Duodenal mucosa (tissue), 2 donors: ENCODE measurements around the gene IGSF21.
"Not testable (repeated sequence)": the region's sequence is repeated elsewhere in the genome, so short reads cannot be mapped to it uniquely, and the experiment has no call there.

Experiments
- H3K27ac ChIP-seq: one replicate; pipeline ENCODE4 v1.7.0; 2013; ENCODE audit warnings: low read depth, low read length
- H3K27me3 ChIP-seq, 2 donors: one replicate each; pipeline ENCODE4 v1.7.0; 2013; ENCODE audit warnings: low read length in 2 of 2, control low read depth in 1 of 2; ENCODE audit not compliant: insufficient read depth in 2 of 2, control insufficient read depth in 1 of 2
- H3K36me3 ChIP-seq, 2 donors: one replicate each; pipeline ENCODE4 v1.7.0; 2013; ENCODE audit warnings: low read length in 2 of 2, control low read depth in 1 of 2; ENCODE audit not compliant: insufficient read depth in 2 of 2, control insufficient read depth in 1 of 2
- H3K4me1 ChIP-seq, 2 donors: one replicate each; pipeline ENCODE4 v1.7.0; 2013; ENCODE audit warnings: low read length in 2 of 2, control low read depth in 1 of 2; ENCODE audit not compliant: insufficient read depth in 2 of 2, control insufficient read depth in 1 of 2
- H3K4me3 ChIP-seq, 2 donors: one replicate each; pipeline ENCODE4 v1.7.0; 2013; ENCODE audit warnings: low read length in 2 of 2, low read depth in 1 of 2
- H3K9ac ChIP-seq, 2 donors: one replicate each; pipeline ENCODE4 v1.7.0; 2013; ENCODE audit warnings: low read length in 2 of 2, low read depth in 1 of 2
- H3K9me3 ChIP-seq, 2 donors: one replicate each; pipeline ENCODE4 v1.7.0; 2013; ENCODE audit warnings: low read length in 2 of 2, control low read depth in 1 of 2; ENCODE audit not compliant: control insufficient read depth in 1 of 2

IGSF21 gene

GRCh38 chr1:18353992-18354391, 246.4 kb downstream of the IGSF21 start:
- H3K4me1 ChIP-seq = no peaks in the 10 kb centered on the region
- H3K36me3 ChIP-seq = no peaks in the 10 kb centered on the region
- H3K27ac ChIP-seq = no peak overlapping the region
- no peak overlapping the region for H3K4me3 ChIP-seq
- H3K27me3 ChIP-seq = peaks cover 3 to 10% of the 10 kb centered on the region in 2 donors
- no peaks in the 10 kb centered on the region for H3K9me3 ChIP-seq
- H3K9ac ChIP-seq = no peak overlapping the region

- no peaks in the 10 kb centered on the region for H3K4me1 ChIP-seq
- no peak overlapping the region for H3K4me3 ChIP-seq
- H3K9ac ChIP-seq = no peak overlapping the region
- no peaks in the 10 kb centered on the region for H3K36me3 ChIP-seq
- no peak overlapping the region for H3K27ac ChIP-seq
- H3K9me3 ChIP-seq = no peaks in the 10 kb centered on the region
- peaks cover 3 to 10% of the 10 kb centered on the region in 2 donors for H3K27me3 ChIP-seq
Observed at GRCh38 chr1:18354612-18355011, 247.0 kb downstream of the IGSF21 start.

GRCh38 chr1:18357622-18358230, 250.1 kb downstream of the IGSF21 start:
- no peak overlapping the region for H3K27ac ChIP-seq
- no peaks in the 10 kb centered on the region for H3K4me1 ChIP-seq
- H3K27me3 ChIP-seq = peaks cover 3 to 10% of the 10 kb centered on the region in 2 donors
- no peaks in the 10 kb centered on the region for H3K36me3 ChIP-seq
- no peak overlapping the region for H3K4me3 ChIP-seq
- H3K9me3 ChIP-seq = no peaks in the 10 kb centered on the region
- H3K9ac ChIP-seq = no peak overlapping the region

- Histone ChIP-seq H3K27me3 (peaks cover 3 to 7% of the 10 kb centered on the region in 2 donors), H3K27ac (no peak overlapping the region), H3K9ac (no peak overlapping the region), H3K4me1 (no peaks in the 10 kb centered on the region), H3K4me3 (no peak overlapping the region), H3K36me3 (no peaks in the 10 kb centered on the region), H3K9me3 (no peaks in the 10 kb centered on the region)
Observed at GRCh38 chr1:18358600-18358999, 251.0 kb downstream of the IGSF21 start.

- Histone ChIP-seq H3K27ac (no peak overlapping the region), H3K36me3 (no peaks in the 10 kb centered on the region), H3K9me3 (no peaks in the 10 kb centered on the region), H3K4me3 (no peak overlapping the region), H3K27me3 (peaks cover 0 to 4% of the 10 kb centered on the region in 2 donors), H3K4me1 (no peaks in the 10 kb centered on the region), H3K9ac (no peak overlapping the region)
Observed at GRCh38 chr1:18360251-18360650, 252.7 kb downstream of the IGSF21 start.

GRCh38 chr1:18362150-18362549, 254.6 kb downstream of the IGSF21 start:
- H3K9ac ChIP-seq = no peak overlapping the region
- peaks cover 0 to 4% of the 10 kb centered on the region in 2 donors for H3K27me3 ChIP-seq
- H3K27ac ChIP-seq = no peak overlapping the region
- H3K9me3 ChIP-seq = no peaks in the 10 kb centered on the region
- no peak overlapping the region for H3K4me3 ChIP-seq
- H3K36me3 ChIP-seq = no peaks in the 10 kb centered on the region
- no peaks in the 10 kb centered on the region for H3K4me1 ChIP-seq

GRCh38 chr1:18363436-18363835, 255.8 kb downstream of the IGSF21 start:
- no peaks in the 10 kb centered on the region for H3K4me1 ChIP-seq
- no peak overlapping the region for H3K27ac ChIP-seq
- H3K36me3 ChIP-seq = no peaks in the 10 kb centered on the region
- no peak overlapping the region for H3K4me3 ChIP-seq
- peaks cover 0 to 2% of the 10 kb centered on the region in 2 donors for H3K27me3 ChIP-seq
- H3K9ac ChIP-seq = no peak overlapping the region
- H3K9me3 ChIP-seq = no peaks in the 10 kb centered on the region

GRCh38 chr1:18365099-18365705, 257.6 kb downstream of the IGSF21 start:
- Histone ChIP-seq H3K27me3 (peaks cover 0 to 3% of the 10 kb centered on the region in 2 donors), H3K36me3 (no peaks in the 10 kb centered on the region), H3K27ac (no peak overlapping the region)

GRCh38 chr1:18372505-18372904, 264.9 kb downstream of the IGSF21 start:
- not testable (repeated sequence) for H3K9me3 ChIP-seq, H3K9ac ChIP-seq, H3K4me1 ChIP-seq, H3K36me3 ChIP-seq, H3K4me3 ChIP-seq, H3K27ac ChIP-seq, H3K27me3 ChIP-seq

More at GRCh38 chr1:18365099-18365705, 257.6 kb downstream of the IGSF21 start:
- Histone ChIP-seq H3K4me3 (no peak overlapping the region), H3K9me3 (no peaks in the 10 kb centered on the region), H3K4me1 (no peaks in the 10 kb centered on the region), H3K9ac (no peak overlapping the region)

GRCh38 chr1:18373151-18373550, 265.6 kb downstream of the IGSF21 start:
- H3K36me3 ChIP-seq = no peaks in the 10 kb centered on the region
- H3K4me3 ChIP-seq = no peak overlapping the region
- H3K9ac ChIP-seq = no peak overlapping the region
- H3K27ac ChIP-seq = no peak overlapping the region
- peaks cover 0 to 3% of the 10 kb centered on the region in 2 donors for H3K27me3 ChIP-seq
- H3K9me3 ChIP-seq = no peaks in the 10 kb centered on the region
- H3K4me1 ChIP-seq = no peaks in the 10 kb centered on the region
